Anterior cingulate cortex (tissue), 58 donors: ENCODE results near the gene DAZAP1.
A peak's percentile ranks its signal among the peaks of the same experiment; 100 is the strongest.

Experiments
- DNase-seq, 58 donors: peaks; one replicate each; lab custom pipeline; 2025; lab: John Stamatoyannopoulos, UW

Gene DAZAP1

DNA sequence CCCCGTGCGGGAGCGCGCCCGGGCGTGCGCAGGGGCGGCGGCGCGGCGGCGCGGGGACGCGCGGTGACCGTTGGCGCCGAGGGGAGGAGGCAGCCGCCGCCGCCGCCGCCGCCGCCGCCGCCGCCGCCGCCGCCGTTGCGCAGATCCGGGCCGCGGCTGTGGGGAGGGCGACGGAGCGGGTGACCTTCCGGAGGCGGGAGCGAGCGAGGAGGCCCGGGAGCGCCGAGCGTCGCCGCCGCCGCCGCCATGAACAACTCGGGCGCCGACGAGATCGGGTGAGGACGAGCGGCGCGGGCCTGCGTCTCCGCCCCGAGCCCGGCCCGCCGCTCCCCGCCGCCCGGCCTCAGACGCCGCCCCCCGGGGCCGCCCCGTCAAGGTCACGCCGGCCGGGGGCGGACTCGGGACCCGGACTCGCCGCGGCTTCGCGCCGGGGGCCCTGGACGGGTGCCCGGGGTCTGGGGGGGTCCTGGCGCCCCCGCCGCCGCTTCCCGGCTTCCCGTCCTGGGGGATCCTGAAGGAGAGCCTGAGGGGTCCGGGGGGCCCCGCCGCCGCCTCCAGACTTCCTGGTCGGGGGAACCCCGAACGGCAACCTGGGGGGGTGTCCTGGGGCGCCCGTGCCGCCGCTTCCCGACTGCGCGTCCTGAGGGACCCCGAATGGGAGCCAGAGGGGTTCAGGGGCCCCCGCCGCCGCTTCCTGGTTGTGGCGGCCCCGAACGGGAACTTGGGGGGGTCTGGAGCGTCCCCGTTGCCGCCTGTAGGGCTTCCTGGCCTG, at the start of gene DAZAP1:
Gene DAZAP1, plus strand, starts transcription at position 59 of the 772 bp plus-strand sequence. Its CDS starts 188 bp downstream, at position 247.
- peak in 1 of 58 donors; percentile 48 for DNase-seq

GRCh38 chr19:1360126-1360817, 47.1 kb upstream of the DAZAP1 start:
- no peak for DNase-seq

GRCh38 chr19:1360818-1361461, 46.4 kb upstream of the DAZAP1 start:
- peak in 57 of 58 donors; percentile 16 to 89 (median 72) for DNase-seq

GRCh38 chr19:1361601-1362386, 45.6 kb upstream of the DAZAP1 start:
- no peak for DNase-seq

- no peak for DNase-seq
Observed at GRCh38 chr19:1362387-1363257, 44.8 kb upstream of the DAZAP1 start.

GRCh38 chr19:1363599-1363998, 43.8 kb upstream of the DAZAP1 start:
- no peak for DNase-seq

- no peak for DNase-seq
Observed at GRCh38 chr19:1364070-1364704, 43.2 kb upstream of the DAZAP1 start.

- peak in 7 of 58 donors; percentile 11 to 51 (median 25) for DNase-seq
Observed at GRCh38 chr19:1365319-1366269, 41.8 kb upstream of the DAZAP1 start.

DNA sequence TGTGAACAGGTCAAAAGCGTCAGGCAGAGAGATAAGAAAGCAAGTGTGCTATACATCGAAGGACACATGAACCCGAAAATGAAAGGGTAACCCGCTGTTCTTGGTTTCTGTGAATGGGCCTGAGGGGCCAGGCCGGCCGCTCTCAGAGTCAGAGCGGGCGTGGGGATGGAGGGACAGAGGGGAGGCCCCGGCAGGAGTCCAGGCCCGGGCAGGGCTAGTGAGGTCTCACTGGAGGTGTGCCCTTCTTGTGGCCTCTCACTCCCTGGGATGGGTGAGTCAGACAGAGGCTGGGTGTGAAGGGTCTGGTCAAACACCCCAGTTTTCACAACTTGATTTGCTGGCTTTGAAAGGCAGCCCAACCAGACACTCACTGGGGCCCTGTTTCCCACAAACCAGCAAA, 41.1 kb upstream of the DAZAP1 start:
- DNase-seq, result no peak

DNA sequence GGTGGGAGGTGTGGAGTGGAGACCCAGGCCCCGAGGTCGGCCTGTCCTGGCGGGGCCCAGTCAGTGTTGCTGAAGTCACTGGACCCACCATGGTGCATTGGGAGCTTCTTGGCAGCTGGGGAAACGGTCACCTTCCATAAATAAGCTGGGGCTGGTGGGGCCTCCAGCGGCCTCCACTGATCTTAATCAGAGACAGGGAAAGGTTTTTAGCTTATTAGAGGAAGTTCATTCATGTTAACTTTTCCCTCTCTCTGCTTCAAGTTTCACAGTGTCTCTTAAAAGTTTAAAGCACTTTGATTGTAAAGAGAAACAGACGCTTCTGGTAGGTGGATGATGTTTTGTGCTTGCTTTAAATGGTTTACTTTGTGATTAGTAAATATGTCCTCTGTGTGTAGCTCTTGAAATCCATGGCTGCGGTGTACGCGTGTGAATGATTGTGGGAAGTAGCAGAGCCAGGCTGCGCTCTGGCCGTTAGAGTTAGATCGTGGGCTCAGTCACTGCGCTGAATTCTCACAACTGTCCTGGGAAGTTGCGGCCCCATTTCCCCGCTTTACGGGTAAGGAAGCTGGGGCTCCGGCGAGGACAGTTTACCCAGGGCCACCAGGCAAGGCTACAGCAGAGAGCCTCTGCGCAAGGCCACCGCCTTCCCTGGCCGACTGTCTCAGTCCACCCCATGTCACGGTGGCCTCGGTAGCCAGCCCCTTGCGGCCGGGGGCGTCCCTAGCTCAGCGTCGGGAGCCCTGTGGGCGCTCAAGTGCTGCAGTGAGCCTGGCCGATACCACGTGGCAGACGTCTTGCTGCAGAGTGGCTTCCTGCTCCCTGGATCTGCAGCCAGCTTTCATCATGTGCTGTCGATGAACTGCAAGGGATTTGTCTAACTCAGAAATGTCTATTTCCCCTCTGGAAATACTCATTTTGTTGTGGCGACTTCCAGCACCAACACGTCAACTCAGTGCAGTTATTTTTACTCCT, 40.2 kb upstream of the DAZAP1 start:
- DNase-seq, result peak in 4 of 58 donors; percentile 2 to 23 (median 18)

DNA sequence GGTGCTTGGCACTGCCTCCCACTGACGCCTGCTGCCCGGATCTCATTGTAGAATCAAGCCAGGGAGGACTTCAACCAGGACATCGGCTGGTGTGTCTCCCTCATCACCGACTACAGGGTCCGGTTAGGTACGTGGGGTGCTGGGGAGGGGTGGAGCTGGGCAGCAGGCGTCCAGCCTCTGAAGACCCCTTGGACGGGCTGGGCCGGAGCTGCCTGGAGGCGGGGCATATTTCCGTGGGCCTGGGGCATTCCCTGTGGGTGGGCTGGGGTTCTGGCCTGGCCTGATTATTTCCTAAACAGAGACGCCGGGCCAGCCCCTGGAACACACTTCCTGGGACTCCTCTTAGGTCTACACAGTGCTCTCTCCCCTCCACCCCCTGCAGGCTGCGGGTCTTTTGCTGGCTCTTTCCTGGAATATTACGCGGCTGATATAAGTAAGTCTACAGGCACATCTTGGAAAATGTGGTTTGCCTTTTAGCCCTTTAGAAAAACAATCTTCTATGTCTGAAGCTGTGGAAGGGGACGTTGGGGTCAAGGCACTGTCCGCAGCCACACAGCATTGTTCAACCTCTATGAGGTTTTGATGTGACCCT, 38.1 kb upstream of the DAZAP1 start:
- no peak for DNase-seq

DNA sequence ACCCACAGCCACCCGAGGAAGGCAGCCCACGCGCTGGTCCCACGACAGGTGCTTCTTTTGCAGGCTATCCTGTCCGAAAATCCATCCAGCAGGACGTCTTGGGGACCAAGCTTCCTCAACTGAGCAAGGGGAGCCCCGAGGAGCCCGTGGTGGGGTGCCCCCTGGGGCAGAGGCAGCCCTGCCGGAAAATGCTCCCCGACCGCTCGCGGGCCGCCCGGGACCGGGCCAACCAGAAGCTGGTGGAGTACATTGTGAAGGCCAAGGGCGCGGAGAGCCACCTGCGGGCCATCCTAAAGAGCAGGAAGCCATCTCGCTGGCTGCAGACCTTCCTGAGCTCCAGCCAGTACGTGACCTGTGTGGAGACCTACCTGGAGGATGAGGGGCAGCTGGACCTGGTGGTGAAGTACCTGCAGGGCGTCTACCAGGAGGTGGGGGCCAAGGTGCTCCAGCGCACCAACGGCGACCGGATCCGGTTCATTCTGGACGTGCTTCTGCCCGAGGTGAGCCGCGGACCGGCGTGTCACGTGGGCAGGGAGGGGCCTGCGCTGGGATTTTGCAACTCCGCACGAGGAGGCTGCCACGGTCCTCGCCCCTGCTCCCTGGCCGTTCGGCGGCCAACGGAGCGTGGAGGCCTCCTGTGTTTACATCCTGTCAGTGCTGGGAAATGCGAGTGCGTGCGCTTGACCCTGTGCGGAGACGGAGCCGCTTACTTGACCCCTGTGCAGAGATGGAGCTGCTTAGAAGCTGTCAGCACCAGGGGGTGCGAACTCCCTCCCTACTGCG, 36.6 kb upstream of the DAZAP1 start:
- DNase-seq, result no peak

DNA sequence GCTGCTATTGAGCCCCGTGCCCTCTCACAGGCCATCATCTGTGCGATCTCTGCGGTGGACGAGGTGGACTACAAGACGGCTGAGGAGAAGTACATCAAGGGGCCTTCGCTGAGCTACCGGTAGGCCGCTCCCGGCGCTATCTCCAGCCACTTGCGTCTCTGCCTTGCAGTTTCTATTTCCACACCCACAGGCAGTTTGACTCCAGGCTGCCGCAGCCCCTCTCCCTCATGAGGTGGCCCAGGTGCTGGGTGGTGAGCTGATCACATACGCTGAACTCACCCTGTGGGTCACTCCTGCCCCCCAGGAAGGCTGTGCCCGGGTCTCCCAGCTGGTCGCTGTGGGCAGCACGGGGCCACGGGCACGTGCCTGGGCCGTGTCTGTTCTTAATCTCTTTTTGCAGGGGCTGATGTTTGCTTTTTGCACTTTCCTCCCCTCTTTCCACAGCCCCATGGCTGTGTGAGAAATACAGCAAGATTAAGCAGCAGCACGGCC, 34.3 kb upstream of the DAZAP1 start:
- DNase-seq, result no peak

- DNase-seq, result peak in 29 of 58 donors; percentile 19 to 79 (median 36)
Observed at GRCh38 chr19:1373534-1374249, 33.7 kb upstream of the DAZAP1 start.

DNA sequence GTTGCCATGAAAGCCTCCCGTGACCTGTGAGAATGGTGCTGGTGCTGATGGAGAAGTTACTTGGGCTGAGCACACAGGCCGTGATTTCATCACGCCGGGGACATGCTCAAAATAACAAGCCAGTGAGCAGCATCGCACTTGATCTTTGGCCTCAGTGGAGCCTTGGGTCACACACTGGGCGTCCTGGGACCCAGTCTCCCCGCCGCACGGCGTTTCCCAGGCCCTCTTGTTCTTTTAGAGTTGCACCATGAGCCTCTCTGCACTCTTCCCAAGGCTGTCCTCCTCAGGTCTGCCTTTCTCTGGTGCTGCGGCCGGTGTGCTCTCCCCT, 33.2 kb upstream of the DAZAP1 start:
- DNase-seq, result no peak
